ENCODE measurements around the gene SLC39A9.

DNA sequence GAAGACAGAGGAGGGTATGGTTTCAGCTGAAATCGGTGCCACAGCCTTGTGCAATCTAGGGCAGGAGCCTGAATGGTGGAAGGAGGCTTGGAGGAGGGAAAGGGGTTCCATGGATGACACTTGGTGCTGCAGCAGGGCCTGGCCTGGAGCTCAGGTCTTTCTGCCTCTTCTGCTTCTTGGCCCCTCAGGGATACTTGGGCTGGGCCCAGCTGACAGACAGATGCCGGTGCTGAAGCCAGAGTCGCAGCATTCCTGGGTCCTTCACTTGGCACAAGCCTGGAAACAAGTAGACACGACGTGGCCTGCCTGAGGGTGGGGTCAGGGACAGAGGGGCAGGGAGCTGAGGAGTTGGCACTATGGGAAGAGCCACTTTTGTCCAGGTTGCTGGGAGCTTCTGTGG lies 81.6 kb downstream of the SLC39A9 start:
- TF ChIP-seq, protein P1, sequence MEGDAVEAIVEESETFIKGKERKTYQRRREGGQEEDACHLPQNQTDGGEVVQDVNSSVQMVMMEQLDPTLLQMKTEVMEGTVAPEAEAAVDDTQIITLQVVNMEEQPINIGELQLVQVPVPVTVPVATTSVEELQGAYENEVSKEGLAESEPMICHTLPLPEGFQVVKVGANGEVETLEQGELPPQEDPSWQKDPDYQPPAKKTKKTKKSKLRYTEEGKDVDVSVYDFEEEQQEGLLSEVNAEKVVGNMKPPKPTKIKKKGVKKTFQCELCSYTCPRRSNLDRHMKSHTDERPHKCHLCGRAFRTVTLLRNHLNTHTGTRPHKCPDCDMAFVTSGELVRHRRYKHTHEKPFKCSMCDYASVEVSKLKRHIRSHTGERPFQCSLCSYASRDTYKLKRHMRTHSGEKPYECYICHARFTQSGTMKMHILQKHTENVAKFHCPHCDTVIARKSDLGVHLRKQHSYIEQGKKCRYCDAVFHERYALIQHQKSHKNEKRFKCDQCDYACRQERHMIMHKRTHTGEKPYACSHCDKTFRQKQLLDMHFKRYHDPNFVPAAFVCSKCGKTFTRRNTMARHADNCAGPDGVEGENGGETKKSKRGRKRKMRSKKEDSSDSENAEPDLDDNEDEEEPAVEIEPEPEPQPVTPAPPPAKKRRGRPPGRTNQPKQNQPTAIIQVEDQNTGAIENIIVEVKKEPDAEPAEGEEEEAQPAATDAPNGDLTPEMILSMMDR (IDR thresholded peaks at IDR 0.05) = no peak
- no peak for TF ChIP-seq POLR2A (IDR thresholded peaks at IDR 0.05; ENCODE audit: low read depth)
